ENCODE results near the gene MUTYH. TPM values are rescaled to one million over a fixed set of nuclear protein-coding genes. Genes with fewer than 3 reads are reported as not detected.

Gene MUTYH
- total and polyA plus RNA-seq, 2 experiments from 2014 or later, result 23.5 to 29.6 TPM

- TF ChIP-seq EZH2phosphoT487 (IDR thresholded peaks at IDR 0.05; ENCODE audit: low read depth, severe bottlenecking, unreplicated experiment) (no peak), CTCF (IDR thresholded peaks at IDR 0.05; ENCODE audit: poor library complexity) (no peak), EZH2 (IDR thresholded peaks at IDR 0.05; ENCODE audit: borderline replicate concordance) (no peak)
- peak overlapping the region; percentile 90 for H3K4me2 ChIP-seq
- no peaks in the 10 kb centered on the region for H3K27me3 ChIP-seq
- H4K20me1 ChIP-seq (ENCODE audit: insufficient read depth, poor library complexity, severe bottlenecking), result no peaks in the 10 kb centered on the region
- no peaks in the 10 kb centered on the region for H3K36me3 ChIP-seq (replicated peaks; ENCODE audit: insufficient read depth, low read depth)
- H3K9me2 ChIP-seq (replicated peaks; ENCODE audit: insufficient read depth), result no peaks in the 10 kb centered on the region
- H3K79me2 ChIP-seq, result peaks cover 3% of the 10 kb centered on the region
- no peak overlapping the region for H3K4me3 ChIP-seq
- H2AFZ ChIP-seq, result no peak overlapping the region
- no peak for DNase-seq (ENCODE audit: low spot score)
- peak overlapping the region; percentile 23 for H3K27ac ChIP-seq
- H3K4me1 ChIP-seq (ENCODE audit: insufficient read depth), result peaks cover 9% of the 10 kb centered on the region
- 68% methylated on average over 19 of the region's 19 CpGs for WGBS (ENCODE audit: low lambda C conversion rate, missing lambda C conversion rate)
- no peaks in the 10 kb centered on the region for H3K9me3 ChIP-seq (ENCODE audit: low read depth)
These were observed 12.4 kb downstream of the MUTYH start for GRCh38 chr1:45327644-45328515.

GRCh38 chr1:45326627-45327623 lies 13.3 kb downstream of the MUTYH start, which contains the start of gene HPDL:
HPDL (plus strand) TSS chr1:45326895; CDS start chr1:45327149, 254 bp downstream.
- TF ChIP-seq EZH2 (IDR thresholded peaks at IDR 0.05; ENCODE audit: borderline replicate concordance) (no peak), CTCF (IDR thresholded peaks at IDR 0.05; ENCODE audit: poor library complexity) (no peak), EZH2phosphoT487 (IDR thresholded peaks at IDR 0.05; ENCODE audit: low read depth, severe bottlenecking, unreplicated experiment) (no peak)
- Histone ChIP-seq H3K36me3 (replicated peaks; ENCODE audit: insufficient read depth, low read depth) (no peaks in the 10 kb centered on the region), H4K20me1 (ENCODE audit: insufficient read depth, poor library complexity, severe bottlenecking) (no peaks in the 10 kb centered on the region), H3K27me3 (no peaks in the 10 kb centered on the region), H3K4me2 (peak within 1 kb of the TSS; percentile 90), H3K4me3 (peak within 1 kb of the TSS; percentile 23), H3K27ac (peak within 1 kb of the TSS; percentile 23), H3K79me2 (peaks cover 3% of the 10 kb centered on the region), H3K4me1 (ENCODE audit: insufficient read depth) (peaks cover 9% of the 10 kb centered on the region), H3K9me3 (ENCODE audit: low read depth) (no peaks in the 10 kb centered on the region), H3K9me2 (replicated peaks; ENCODE audit: insufficient read depth) (no peaks in the 10 kb centered on the region), H2AFZ (peak within 1 kb of the TSS; percentile 90)
- WGBS (ENCODE audit: low lambda C conversion rate, missing lambda C conversion rate), result 35% methylated on average over 78 of the region's 96 CpGs
- DNase-seq (ENCODE audit: low spot score), result peak; percentile 79

GRCh38 chr1:45325851-45326506 lies 14.3 kb downstream of the MUTYH start:
- 72% methylated on average over 6 of the region's 6 CpGs for WGBS (ENCODE audit: low lambda C conversion rate, missing lambda C conversion rate)
- H3K4me3 ChIP-seq, result no peak overlapping the region
- H3K79me2 ChIP-seq, result peaks cover 3% of the 10 kb centered on the region
- TF ChIP-seq EZH2phosphoT487 (IDR thresholded peaks at IDR 0.05; ENCODE audit: low read depth, severe bottlenecking, unreplicated experiment) (no peak), EZH2 (IDR thresholded peaks at IDR 0.05; ENCODE audit: borderline replicate concordance) (no peak), CTCF (IDR thresholded peaks at IDR 0.05; ENCODE audit: poor library complexity) (no peak)
- peak overlapping the region; percentile 90 for H2AFZ ChIP-seq
- no peaks in the 10 kb centered on the region for H3K9me2 ChIP-seq (replicated peaks; ENCODE audit: insufficient read depth)
- no peak for DNase-seq (ENCODE audit: low spot score)
- no peaks in the 10 kb centered on the region for H4K20me1 ChIP-seq (ENCODE audit: insufficient read depth, poor library complexity, severe bottlenecking)
- peaks cover 9% of the 10 kb centered on the region for H3K4me1 ChIP-seq (ENCODE audit: insufficient read depth)
- peak overlapping the region; percentile 90 for H3K4me2 ChIP-seq
- H3K9me3 ChIP-seq (ENCODE audit: low read depth), result no peaks in the 10 kb centered on the region
- no peaks in the 10 kb centered on the region for H3K27me3 ChIP-seq
- no peak overlapping the region for H3K27ac ChIP-seq
- H3K36me3 ChIP-seq (replicated peaks; ENCODE audit: insufficient read depth, low read depth), result no peaks in the 10 kb centered on the region
